Mucosa of gallbladder (tissue), 1 donor: ENCODE results near the gene GUCY1A1. TPM values are rescaled to one million over a fixed set of nuclear protein-coding genes. Genes with fewer than 3 reads are reported as not detected.

Source experiments
- DNase-seq: peaks from one replicate; pipeline ENCODE4 v3.0.0-alpha.2; 2020; ENCODE audit warnings: low spot score
- total RNA-seq: library from RNA; stranded (reverse); gene quantifications from one replicate; pipeline ENCODE4 v1.2.1, GENCODE V29; 2021
- donor health status: DM: no; HTN: no; CAD: no.

The GUCY1A1 gene
- total RNA-seq, 1 donor from 2014 or later = 20.0 TPM

- DNase-seq = no peak
These were observed 25.7 kb downstream of the GUCY1A1 start for GRCh38 chr4:155692361-155692760.

- no peak for DNase-seq
These were observed 26.5 kb downstream of the GUCY1A1 start for GRCh38 chr4:155693015-155693663.

- no peak for DNase-seq
These were observed 27.6 kb downstream of the GUCY1A1 start for GRCh38 chr4:155694100-155694785.

GRCh38 chr4:155696226-155696625, 29.6 kb downstream of the GUCY1A1 start:
- no peak for DNase-seq

- DNase-seq = no peak
These were observed 30.1 kb downstream of the GUCY1A1 start for GRCh38 chr4:155696726-155697125.

GRCh38 chr4:155701827-155702226, 35.2 kb downstream of the GUCY1A1 start:
- DNase-seq = no peak

GRCh38 chr4:155703486-155704247, 37.0 kb downstream of the GUCY1A1 start:
- DNase-seq = no peak

GRCh38 chr4:155704841-155705404, 38.3 kb downstream of the GUCY1A1 start:
- no peak for DNase-seq

- peak; percentile 79 for DNase-seq
These were observed 39.0 kb downstream of the GUCY1A1 start for GRCh38 chr4:155705664-155706063.

- no peak for DNase-seq
These were observed 39.5 kb downstream of the GUCY1A1 start for GRCh38 chr4:155706147-155706546.

- DNase-seq = no peak
These were observed 40.6 kb downstream of the GUCY1A1 start for GRCh38 chr4:155707251-155707650.

GRCh38 chr4:155708782-155709181, 42.1 kb downstream of the GUCY1A1 start:
- no peak for DNase-seq

GRCh38 chr4:155709918-155710317, 43.3 kb downstream of the GUCY1A1 start:
- no peak for DNase-seq

GRCh38 chr4:155711556-155711955, 44.9 kb downstream of the GUCY1A1 start:
- DNase-seq = no peak

- DNase-seq = no peak
These were observed 46.2 kb downstream of the GUCY1A1 start for GRCh38 chr4:155712846-155713245.

- DNase-seq = no peak
These were observed 47.3 kb downstream of the GUCY1A1 start for GRCh38 chr4:155713911-155714310.

GRCh38 chr4:155722336-155722735, 55.7 kb downstream of the GUCY1A1 start:
- no peak for DNase-seq

GRCh38 chr4:155722816-155723499, 56.3 kb downstream of the GUCY1A1 start:
- DNase-seq = peak; percentile 71

- no peak for DNase-seq
These were observed 58.1 kb downstream of the GUCY1A1 start for GRCh38 chr4:155724731-155725130.

- DNase-seq = no peak
These were observed 67.4 kb downstream of the GUCY1A1 start for GRCh38 chr4:155734065-155734464.

GRCh38 chr4:155734951-155735350, 68.3 kb downstream of the GUCY1A1 start:
- no peak for DNase-seq

GRCh38 chr4:155735496-155735895, 68.8 kb downstream of the GUCY1A1 start:
- DNase-seq = no peak
